OCI-LY3 (cell line): ENCODE measurements around the gene CGN.

ENCODE experiments used
- H2AFZ ChIP-seq: fragments of 200-600, 300-600 bp; shearing (Covaris generic); 2 replicates; pipeline ENCODE4 v1.6.0; 2014; ENCODE audit warnings: antibody characterized with exemption, low read depth, low read length
- H3K27ac ChIP-seq: fragments of 200-600, 300-600 bp; sonication (generic); 2 replicates; pipeline ENCODE4 v1.5.1; 2014; ENCODE audit warnings: mild to moderate bottlenecking, low read length, moderate library complexity, mixed read lengths
- H3K27me3 ChIP-seq: fragments of 200-600, 300-600 bp; sonication (generic); 2 replicates; pipeline ENCODE4 v1.6.1; 2014; ENCODE audit warnings: low read depth, low read length, mixed read lengths
- H3K36me3 ChIP-seq: fragments of 200-600, 300-600 bp; sonication (generic); replicated peaks from 2 replicates; pipeline ENCODE3; 2014; ENCODE audit warnings: low read depth, low read length, mixed read lengths
- H3K4me1 ChIP-seq: fragments of 300-600, 200-600 bp; sonication (generic); 2 replicates; pipeline ENCODE4 v1.6.1; 2014; ENCODE audit warnings: low read length, mixed read lengths
- H3K4me2 ChIP-seq: fragments of 200-600, 300-600 bp; sonication (generic); 2 replicates; pipeline ENCODE4 v1.6.1; 2014; ENCODE audit warnings: low read length, mixed read lengths
- H3K4me3 ChIP-seq: fragments of 300-600, 200-600 bp; sonication (generic); 2 replicates; pipeline ENCODE4 v1.5.1; 2014; ENCODE audit warnings: antibody characterized with exemption, mild to moderate bottlenecking, low read length, moderate library complexity
- H3K79me2 ChIP-seq: fragments of 300-600, 200-600 bp; shearing (Covaris generic); 2 replicates; pipeline ENCODE4 v1.6.1; 2014; ENCODE audit warnings: mild to moderate bottlenecking, low read length, mixed read lengths
- H3K9ac ChIP-seq: fragments of 300-600, 200-600 bp; shearing (Covaris generic); 2 replicates; pipeline ENCODE4 v1.6.0; 2014; ENCODE audit warnings: mild to moderate bottlenecking, low read length, moderate library complexity
- H3K9me3 ChIP-seq: fragments of 200-600, 300-600 bp; shearing (Covaris generic); 2 replicates; pipeline ENCODE4 v1.6.1; 2014; ENCODE audit warnings: low read length, mixed read lengths; ENCODE audit not compliant: insufficient read depth
- H4K20me1 ChIP-seq: fragments of 200-600, 300-600 bp; sonication (generic); 2 replicates; pipeline ENCODE4 v1.6.1; 2016; ENCODE audit warnings: low read length, mixed read lengths; ENCODE audit not compliant: insufficient read depth
- CTCF ChIP-seq: fragments of 200-600, 300-600 bp; sonication (generic); IDR thresholded peaks from 2 replicates; pipeline ENCODE4 v1.5.1; 2014; ENCODE audit warnings: antibody characterized with exemption, low read length, low read depth
- EZH2phosphoT487 ChIP-seq: fragments of 200-600 bp; shearing (Covaris generic); IDR thresholded peaks from 2 replicates; pipeline ENCODE4 v1.6.1; 2018; ENCODE audit warnings: antibody characterized with exemption, mixed run types, low read depth

CGN gene

GRCh38 chr1:151526735-151527525, 15.7 kb downstream of the CGN start:
- no peak for TF ChIP-seq EZH2phosphoT487
- no peak for TF ChIP-seq CTCF
- no peaks in the 10 kb centered on the region for H3K4me1 ChIP-seq
- no peak overlapping the region for H3K4me3 ChIP-seq
- H3K27ac ChIP-seq = no peak overlapping the region
- no peak overlapping the region for H3K4me2 ChIP-seq
- H2AFZ ChIP-seq = no peak overlapping the region
- H3K27me3 ChIP-seq = no peaks in the 10 kb centered on the region
- H4K20me1 ChIP-seq = no peaks in the 10 kb centered on the region
- no peaks in the 10 kb centered on the region for H3K9me3 ChIP-seq
- H3K79me2 ChIP-seq = no peaks in the 10 kb centered on the region
- H3K36me3 ChIP-seq = no peaks in the 10 kb centered on the region
- H3K9ac ChIP-seq = no peak overlapping the region

- TF ChIP-seq EZH2phosphoT487 (no peak), CTCF (no peak)
- H3K9me3 ChIP-seq = no peaks in the 10 kb centered on the region
- no peaks in the 10 kb centered on the region for H4K20me1 ChIP-seq
- no peak overlapping the region for H3K9ac ChIP-seq
- no peak overlapping the region for H3K4me3 ChIP-seq
- H3K36me3 ChIP-seq = no peaks in the 10 kb centered on the region
- H3K4me2 ChIP-seq = no peak overlapping the region
- H3K27me3 ChIP-seq = no peaks in the 10 kb centered on the region
- peaks cover 5% of the 10 kb centered on the region; the same call in 1 of the 2 replicates for H3K4me1 ChIP-seq
- no peak overlapping the region for H3K27ac ChIP-seq
- no peaks in the 10 kb centered on the region for H3K79me2 ChIP-seq
- no peak overlapping the region for H2AFZ ChIP-seq
Observed at GRCh38 chr1:151529211-151529702, 18.1 kb downstream of the CGN start.

- Histone ChIP-seq H3K27ac (no peak overlapping the region), H2AFZ (no peak overlapping the region), H4K20me1 (no peaks in the 10 kb centered on the region), H3K4me2 (no peak overlapping the region), H3K36me3 (no peaks in the 10 kb centered on the region), H3K9ac (no peak overlapping the region), H3K27me3 (no peaks in the 10 kb centered on the region), H3K4me1 (peaks cover 5% of the 10 kb centered on the region; the same call in 1 of the 2 replicates), H3K4me3 (no peak overlapping the region), H3K9me3 (no peaks in the 10 kb centered on the region), H3K79me2 (no peaks in the 10 kb centered on the region)
- TF ChIP-seq CTCF (no peak), EZH2phosphoT487 (no peak)
Observed at GRCh38 chr1:151529781-151530180, 18.6 kb downstream of the CGN start.

GRCh38 chr1:151530461-151530860, 19.3 kb downstream of the CGN start:
- H3K36me3 ChIP-seq = no peaks in the 10 kb centered on the region
- H3K27ac ChIP-seq = no peak overlapping the region
- H3K4me3 ChIP-seq = no peak overlapping the region
- H3K9ac ChIP-seq = no peak overlapping the region
- no peaks in the 10 kb centered on the region for H3K9me3 ChIP-seq
- H3K4me1 ChIP-seq = peaks cover 5% of the 10 kb centered on the region; the same call in 1 of the 2 replicates
- no peaks in the 10 kb centered on the region for H3K79me2 ChIP-seq
- no peak overlapping the region for H2AFZ ChIP-seq
- H3K4me2 ChIP-seq = no peak overlapping the region
- no peaks in the 10 kb centered on the region for H3K27me3 ChIP-seq
- TF ChIP-seq CTCF (no peak), EZH2phosphoT487 (no peak)
- H4K20me1 ChIP-seq = no peaks in the 10 kb centered on the region
